Measurements from ENCODE around the gene PPFIA3. TPM values are rescaled to one million over a fixed set of nuclear protein-coding genes. Genes with fewer than 3 reads are reported as not detected.
A peak's percentile ranks its signal among the peaks of the same experiment; 100 is the strongest.

PPFIA3 gene
- total RNA-seq, 1 experiment from 2014 or later = 19.1 TPM

DNA sequence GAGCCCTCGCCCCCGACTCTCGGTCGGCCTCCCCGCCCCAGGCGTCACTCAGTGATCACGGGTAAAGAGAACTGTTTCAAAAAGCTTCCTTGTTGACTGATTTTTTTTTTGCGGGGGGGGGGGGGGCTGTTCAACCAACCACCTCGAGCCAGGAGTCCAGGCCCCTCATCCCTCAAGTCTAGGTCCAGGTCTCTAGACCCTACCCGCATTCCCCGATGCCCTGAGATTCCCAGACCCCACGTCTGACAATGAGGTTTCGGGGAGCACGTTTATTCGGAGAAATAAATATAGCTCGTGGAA is 31.6 kb downstream of the PPFIA3 start:
- no peak overlapping the region for H3K14ac ChIP-seq (ENCODE audit: insufficient read depth, low read length)
- no peaks in the 10 kb centered on the region for H3K79me2 ChIP-seq (ENCODE audit: insufficient read depth, low read length)
- H3K27me3 ChIP-seq (ENCODE audit: insufficient read depth, low read length) = no peaks in the 10 kb centered on the region; the same call in 1 of the 2 replicates
- WGBS (ENCODE audit: extremely low coverage, insufficient read length, low lambda C conversion rate) = no CpG with 5 or more reads among the region's 16 CpGs
- no peak overlapping the region for H4K91ac ChIP-seq (ENCODE audit: insufficient read length, low read depth, low read length)
- H4K5ac ChIP-seq (ENCODE audit: insufficient read length, low read depth, low read length) = no peak overlapping the region
- no peak for DNase-seq
- no peak overlapping the region for H2AK5ac ChIP-seq (ENCODE audit: insufficient read length, low read length)
- peaks cover 3% of the 10 kb centered on the region; the same call in 1 of the 2 replicates for H3K4me1 ChIP-seq (ENCODE audit: insufficient read depth, low read length)
- Mint-ChIP-seq H3K4me3 (peak overlapping the region; percentile 87 to 96), H3K4me1 (peaks cover 21 to 53% of the 10 kb centered on the region in 2 experiments), H3K27me3 (ENCODE audit: low read depth) (peaks cover 38% of the 10 kb centered on the region), H3K9me3 (peaks cover 0 to 6% of the 10 kb centered on the region in 2 experiments; a peak in 2 of 5 replicates), H3K36me3 (ENCODE audit: insufficient read depth in 1 of 3, low read depth in 3 of 3) (peaks cover 0 to 15% (median 0%) of the 10 kb centered on the region in 3 experiments; a peak in 4 of 7 replicates), H3K27ac (no peak overlapping the region)
- H3K18ac ChIP-seq (ENCODE audit: insufficient read length, low read depth, low read length) = no peak overlapping the region
- no peak overlapping the region for H2BK12ac ChIP-seq (ENCODE audit: insufficient read length, low read depth, low read length)
- no peak overlapping the region for H2BK15ac ChIP-seq (ENCODE audit: low read depth, low read length)
- no peak overlapping the region for H2BK20ac ChIP-seq (ENCODE audit: low read depth, low read length, poor library complexity, severe bottlenecking)
- no peak overlapping the region for H3T11ph ChIP-seq (ENCODE audit: low read length)
- no peak overlapping the region for H2BK120ac ChIP-seq (ENCODE audit: low read depth, low read length, poor library complexity, severe bottlenecking)
- TF ChIP-seq, protein P1, sequence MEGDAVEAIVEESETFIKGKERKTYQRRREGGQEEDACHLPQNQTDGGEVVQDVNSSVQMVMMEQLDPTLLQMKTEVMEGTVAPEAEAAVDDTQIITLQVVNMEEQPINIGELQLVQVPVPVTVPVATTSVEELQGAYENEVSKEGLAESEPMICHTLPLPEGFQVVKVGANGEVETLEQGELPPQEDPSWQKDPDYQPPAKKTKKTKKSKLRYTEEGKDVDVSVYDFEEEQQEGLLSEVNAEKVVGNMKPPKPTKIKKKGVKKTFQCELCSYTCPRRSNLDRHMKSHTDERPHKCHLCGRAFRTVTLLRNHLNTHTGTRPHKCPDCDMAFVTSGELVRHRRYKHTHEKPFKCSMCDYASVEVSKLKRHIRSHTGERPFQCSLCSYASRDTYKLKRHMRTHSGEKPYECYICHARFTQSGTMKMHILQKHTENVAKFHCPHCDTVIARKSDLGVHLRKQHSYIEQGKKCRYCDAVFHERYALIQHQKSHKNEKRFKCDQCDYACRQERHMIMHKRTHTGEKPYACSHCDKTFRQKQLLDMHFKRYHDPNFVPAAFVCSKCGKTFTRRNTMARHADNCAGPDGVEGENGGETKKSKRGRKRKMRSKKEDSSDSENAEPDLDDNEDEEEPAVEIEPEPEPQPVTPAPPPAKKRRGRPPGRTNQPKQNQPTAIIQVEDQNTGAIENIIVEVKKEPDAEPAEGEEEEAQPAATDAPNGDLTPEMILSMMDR (conservative IDR thresholded peaks at IDR 0.05) = no peak
- no peak overlapping the region for H3K9ac ChIP-seq (ENCODE audit: extremely low read depth, insufficient read length, low read length)
- H3K56ac ChIP-seq (ENCODE audit: insufficient read length, low read depth, low read length) = no peak overlapping the region
- peaks cover 17% of the 10 kb centered on the region for H3K23me2 ChIP-seq (ENCODE audit: insufficient read length, low read depth, low read length, poor library complexity, severe bottlenecking)
- H3K9me3 ChIP-seq (ENCODE audit: control insufficient read depth, low read depth, low read length) = no peaks in the 10 kb centered on the region
- H3K23ac ChIP-seq (ENCODE audit: insufficient read length, low read depth, low read length) = no peak overlapping the region
- no peak overlapping the region for H3K4ac ChIP-seq (ENCODE audit: low read depth, low read length)
- no peak overlapping the region for H2BK5ac ChIP-seq (ENCODE audit: insufficient read length, low read length)
- H3K4me2 ChIP-seq (ENCODE audit: insufficient read depth, insufficient read length, low read length) = peak overlapping the region; percentile 57
- H3K79me1 ChIP-seq (ENCODE audit: insufficient read depth, low read depth, low read length, poor library complexity, severe bottlenecking) = no peaks in the 10 kb centered on the region
- H2AFZ ChIP-seq (ENCODE audit: low read length) = no peak overlapping the region
- no peak overlapping the region for H3K27ac ChIP-seq (ENCODE audit: insufficient read length, low read depth, low read length)
- H4K20me1 ChIP-seq (ENCODE audit: control insufficient read depth, insufficient read depth, insufficient read length) = no peaks in the 10 kb centered on the region
- H4K8ac ChIP-seq (replicated peaks; ENCODE audit: insufficient read length, low read depth, low read length) = no peak overlapping the region
